Prostate gland (tissue), 2 donors: ENCODE measurements around the gene PLXNC1.

Source experiments
- POLR2A ChIP-seq: fragments of 450-650 bp; IDR thresholded peaks from one replicate; pipeline ENCODE4 v1.6.1; 2016; ENCODE audit warnings: antibody characterized with exemption, mild to moderate bottlenecking
- POLR2AphosphoS5 ChIP-seq: sonication (generic); formaldehyde crosslinking; IDR thresholded peaks from one replicate; pipeline ENCODE4 v1.6.1; 2017; ENCODE audit warnings: antibody characterized with exemption
- TF ChIP-seq, protein P1 (sequence below), 4 experiments: fragments of 200-600 bp in 2 of 4; fragments of 450-650 bp in 2 of 4; sonication (generic) in 2 of 4; IDR thresholded peaks; 1 replicate in 3 of 4; 2 replicates in 1 of 4; pipeline ENCODE4 v1.5.1; 2016 to 2019; ENCODE audit warnings: antibody characterized with exemption in 4 of 4, mild to moderate bottlenecking in 2 of 4, moderate library complexity in 2 of 4

- TF ChIP-seq, protein P1, sequence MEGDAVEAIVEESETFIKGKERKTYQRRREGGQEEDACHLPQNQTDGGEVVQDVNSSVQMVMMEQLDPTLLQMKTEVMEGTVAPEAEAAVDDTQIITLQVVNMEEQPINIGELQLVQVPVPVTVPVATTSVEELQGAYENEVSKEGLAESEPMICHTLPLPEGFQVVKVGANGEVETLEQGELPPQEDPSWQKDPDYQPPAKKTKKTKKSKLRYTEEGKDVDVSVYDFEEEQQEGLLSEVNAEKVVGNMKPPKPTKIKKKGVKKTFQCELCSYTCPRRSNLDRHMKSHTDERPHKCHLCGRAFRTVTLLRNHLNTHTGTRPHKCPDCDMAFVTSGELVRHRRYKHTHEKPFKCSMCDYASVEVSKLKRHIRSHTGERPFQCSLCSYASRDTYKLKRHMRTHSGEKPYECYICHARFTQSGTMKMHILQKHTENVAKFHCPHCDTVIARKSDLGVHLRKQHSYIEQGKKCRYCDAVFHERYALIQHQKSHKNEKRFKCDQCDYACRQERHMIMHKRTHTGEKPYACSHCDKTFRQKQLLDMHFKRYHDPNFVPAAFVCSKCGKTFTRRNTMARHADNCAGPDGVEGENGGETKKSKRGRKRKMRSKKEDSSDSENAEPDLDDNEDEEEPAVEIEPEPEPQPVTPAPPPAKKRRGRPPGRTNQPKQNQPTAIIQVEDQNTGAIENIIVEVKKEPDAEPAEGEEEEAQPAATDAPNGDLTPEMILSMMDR (IDR thresholded peaks at IDR 0.05) = no peak
- TF ChIP-seq POLR2A = no peak
- no peak for TF ChIP-seq POLR2AphosphoS5
Observed at GRCh38 chr12:94297096-94297699, 148.8 kb downstream of the PLXNC1 start.
